GM18519 (cell line): Measurements from ENCODE around the gene ALG9.

Source experiments
- ATAC-seq: cut with Tn5 transposase; IDR thresholded peaks from one replicate; pipeline ENCODE4 v1.9.1; 2021; ENCODE audit warnings: mild to moderate bottlenecking, moderate library complexity; ENCODE audit not compliant: unreplicated experiment, low FRiP score

Gene ALG9

DNA sequence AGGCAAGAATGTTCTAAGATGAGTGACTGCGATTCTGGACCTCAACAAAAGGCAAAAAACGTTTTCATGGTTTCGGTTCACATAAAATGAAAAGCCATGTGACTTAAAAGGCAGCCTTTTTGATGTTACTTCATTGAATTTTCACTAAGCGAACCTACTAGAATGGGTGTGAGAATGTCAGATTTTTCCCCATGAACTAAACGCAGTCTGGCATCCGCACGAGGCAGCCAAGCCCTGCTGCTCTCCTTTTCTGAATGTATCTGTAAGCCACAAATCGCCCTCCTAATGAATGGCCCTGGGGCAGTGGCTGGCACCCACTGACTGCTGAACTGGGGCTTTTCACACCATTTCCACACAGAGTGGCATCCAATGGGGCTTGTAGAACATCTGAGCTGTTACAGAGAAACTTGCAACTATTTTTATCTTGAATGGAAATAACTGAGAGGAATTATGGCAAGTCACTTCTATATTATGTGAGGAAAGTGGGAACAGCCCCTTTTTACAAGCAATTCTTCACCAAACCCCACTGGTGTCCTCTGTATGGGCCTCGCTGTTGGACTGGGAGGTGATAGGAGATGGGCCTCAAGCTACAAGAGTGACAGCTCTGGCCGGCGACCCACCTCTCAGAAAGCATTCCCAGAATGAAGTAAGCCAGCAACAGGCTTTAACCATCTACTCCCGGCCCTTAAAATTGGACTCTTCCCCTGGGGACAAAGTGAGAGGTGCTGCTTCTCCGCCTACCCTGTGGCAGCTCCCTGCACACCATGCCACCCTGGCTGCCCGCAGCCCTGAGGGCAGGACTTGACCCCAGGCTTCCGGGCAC, 134.5 kb downstream of the ALG9 start:
- ATAC-seq, result no peak
